Effector CD4-positive, alpha-beta T cell (primary cell): ENCODE results near the gene STEAP1B.
"Not testable (repeated sequence)": the region's sequence is repeated elsewhere in the genome, so short reads cannot be mapped to it uniquely, and the experiment has no call there.

Experiments used
- DNase-seq: peaks from one replicate; pipeline ENCODE4 v3.0.0-alpha.2; 2020

STEAP1B gene

GRCh38 chr7:22496912-22497311 lies 3.1 kb downstream of the STEAP1B start:
- DNase-seq, result not testable (repeated sequence)

GRCh38 chr7:22496296-22496888 lies 3.6 kb downstream of the STEAP1B start:
- DNase-seq, result not testable (repeated sequence)

GRCh38 chr7:22493160-22493925 lies 6.6 kb downstream of the STEAP1B start:
- not testable (repeated sequence) for DNase-seq

GRCh38 chr7:22488643-22489462 lies 11.1 kb downstream of the STEAP1B start:
- DNase-seq, result peak; percentile 35

GRCh38 chr7:22487978-22488642 lies 11.9 kb downstream of the STEAP1B start:
- no peak for DNase-seq

- DNase-seq, result no peak
Observed at GRCh38 chr7:22486597-22486996, 13.4 kb downstream of the STEAP1B start.

- no peak for DNase-seq
Observed at GRCh38 chr7:22485189-22485588, 14.8 kb downstream of the STEAP1B start.

- no peak for DNase-seq
Observed at GRCh38 chr7:22482503-22482902, 17.5 kb downstream of the STEAP1B start.

GRCh38 chr7:22481726-22482125 lies 18.3 kb downstream of the STEAP1B start:
- DNase-seq, result no peak

- no peak for DNase-seq
Observed at GRCh38 chr7:22480523-22481075, 19.4 kb downstream of the STEAP1B start.

GRCh38 chr7:22477876-22478450 lies 22.0 kb downstream of the STEAP1B start:
- DNase-seq, result no peak

GRCh38 chr7:22477262-22477661 lies 22.7 kb downstream of the STEAP1B start:
- DNase-seq, result no peak

GRCh38 chr7:22476824-22477223 lies 23.2 kb downstream of the STEAP1B start:
- no peak for DNase-seq

GRCh38 chr7:22474645-22475044 lies 25.3 kb downstream of the STEAP1B start:
- DNase-seq, result no peak

GRCh38 chr7:22470981-22471380 lies 29.0 kb downstream of the STEAP1B start:
- no peak for DNase-seq

- no peak for DNase-seq
Observed at GRCh38 chr7:22469371-22470143, 30.4 kb downstream of the STEAP1B start.

GRCh38 chr7:22468609-22469008 lies 31.4 kb downstream of the STEAP1B start:
- no peak for DNase-seq

- no peak for DNase-seq
Observed at GRCh38 chr7:22464299-22464698, 35.7 kb downstream of the STEAP1B start.

GRCh38 chr7:22460363-22460988 lies 39.5 kb downstream of the STEAP1B start:
- no peak for DNase-seq

- DNase-seq, result no peak
Observed at GRCh38 chr7:22457471-22457870, 42.5 kb downstream of the STEAP1B start.

GRCh38 chr7:22454446-22454845 lies 45.5 kb downstream of the STEAP1B start:
- no peak for DNase-seq
